ENCODE data around the gene NOD2. TPM values are rescaled to one million over a fixed set of nuclear protein-coding genes. Genes with fewer than 3 reads are reported as not detected.

The NOD2 gene
- total and polyA plus RNA-seq, 2 of the 13 experiments (the other 11 are each of a cell fraction or from before 2014, with no cell fraction given) = 0.27 to 0.81 TPM

DNA sequence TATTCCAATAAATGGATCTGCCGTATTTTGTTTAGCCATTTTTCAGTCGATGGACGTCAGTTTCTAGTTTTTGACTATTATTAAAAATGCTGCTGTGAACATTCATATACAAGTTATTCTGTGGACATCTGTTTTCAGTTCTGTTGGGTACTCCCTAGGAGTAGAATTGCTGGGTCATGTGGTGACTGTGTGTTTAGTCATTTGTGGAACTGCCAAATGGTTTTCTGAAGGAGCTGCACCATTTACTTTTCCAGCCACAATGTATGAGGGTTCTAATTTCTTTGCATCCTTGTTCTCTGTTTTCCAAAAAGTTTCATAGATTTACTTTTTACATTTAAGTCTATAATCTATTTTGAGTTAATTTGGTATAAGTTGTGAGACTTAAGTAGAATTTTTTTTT is 78.0 kb downstream of the NOD2 start (continued):
- TF ChIP-seq ZNF609 (CRISPR knock-in tag; IDR thresholded peaks at IDR 0.05; ENCODE audit: borderline replicate concordance) (no peak), MEIS2 (CRISPR knock-in tag; IDR thresholded peaks at IDR 0.05) (no peak), JUNB (CRISPR knock-in tag; IDR thresholded peaks at IDR 0.05; ENCODE audit: borderline replicate concordance) (no peak), ZNF484 (CRISPR knock-in tag; IDR thresholded peaks at IDR 0.05; ENCODE audit: borderline replicate concordance, low read depth) (no peak), HNRNPUL1 (IDR thresholded peaks at IDR 0.05; ENCODE audit: low read depth, low read length) (no peak), ATF7-NPFF (CRISPR knock-in tag; IDR thresholded peaks at IDR 0.05; ENCODE audit: low read depth) (no peak), ARID4A (CRISPR knock-in tag; IDR thresholded peaks at IDR 0.05; ENCODE audit: borderline replicate concordance) (no peak), REL (CRISPR knock-in tag; conservative IDR thresholded peaks at IDR 0.05) (no peak), ZNF124 (CRISPR knock-in tag; IDR thresholded peaks at IDR 0.05) (no peak), KLF15 (CRISPR knock-in tag; IDR thresholded peaks at IDR 0.05; ENCODE audit: borderline replicate concordance) (no peak), FIP1L1 (IDR thresholded peaks at IDR 0.05; ENCODE audit: borderline replicate concordance, insufficient read depth, low read depth, low read length) (no peak), ZNF816 (CRISPR knock-in tag; IDR thresholded peaks at IDR 0.05; ENCODE audit: borderline replicate concordance) (no peak), RFX5 (IDR thresholded peaks at IDR 0.05; ENCODE audit: low read depth, low read length) (no peak), POLR2AphosphoS5 (IDR thresholded peaks at IDR 0.05; ENCODE audit: low read depth, low read length) (no peak)

Measured in HepG2 (cell line).